NT2/D1 (cell line): ENCODE results near the gene EGFR.

Experiments used
- SUZ12 ChIP-seq: IDR thresholded peaks from 2 replicates; pipeline ENCODE4 v1.6.1; 2011; ENCODE audit not compliant: insufficient read length, insufficient read depth; ENCODE audit errors: extremely low read depth
- ZNF274 ChIP-seq: IDR thresholded peaks from 2 replicates; pipeline ENCODE4 v1.6.1; 2011; ENCODE audit warnings: mild to moderate bottlenecking, low read depth, low read length

GRCh38 chr7:55162476-55162875 lies 143.7 kb downstream of the EGFR start:
- TF ChIP-seq ZNF274 (no peak), SUZ12 (no peak)
